GM23248 (cell line): ENCODE measurements around the gene TLL1. TPM values are rescaled to one million over a fixed set of nuclear protein-coding genes. Genes with fewer than 3 reads are reported as not detected.

Experiments used
- DNase-seq: peaks from one replicate; pipeline ENCODE4 v3.0.0-alpha.2; 2015
- H2AFZ ChIP-seq: fragments of 200-600 bp; sonication (generic); 2 replicates; pipeline ENCODE4 v1.6.1; 2016; ENCODE audit warnings: antibody characterized with exemption
- H3F3A ChIP-seq: fragments of 200-600 bp; sonication (generic); 2 replicates; pipeline ENCODE4 v1.6.1; 2016; ENCODE audit warnings: mild to moderate bottlenecking, antibody characterized with exemption, mixed run types; ENCODE audit not compliant: insufficient read depth
- H3K27ac ChIP-seq: fragments of 200-600 bp; sonication (generic); 2 replicates; pipeline ENCODE4 v1.5.1; 2016; ENCODE audit warnings: mild to moderate bottlenecking
- H3K27me3 ChIP-seq: fragments of 200-600 bp; sonication (generic); replicated peaks from 2 replicates; pipeline ENCODE4 v1.6.1; 2016; ENCODE audit warnings: mild to moderate bottlenecking; ENCODE audit not compliant: insufficient read depth
- H3K36me3 ChIP-seq: fragments of 200-600 bp; sonication (generic); 2 replicates; pipeline ENCODE4 v1.6.1; 2016; ENCODE audit warnings: low read depth, mild to moderate bottlenecking
- H3K4me1 ChIP-seq: fragments of 200-600 bp; sonication (generic); 2 replicates; pipeline ENCODE4 v1.6.1; 2016; ENCODE audit warnings: mild to moderate bottlenecking; ENCODE audit not compliant: insufficient read depth
- H3K4me2 ChIP-seq: fragments of 200-600 bp; sonication (generic); one replicate; pipeline ENCODE4 v1.6.1; 2016; ENCODE audit warnings: mild to moderate bottlenecking; ENCODE audit not compliant: unreplicated experiment
- H3K4me3 ChIP-seq: fragments of 200-600 bp; sonication (generic); 2 replicates; pipeline ENCODE4 v1.5.1; 2016; ENCODE audit warnings: mild to moderate bottlenecking
- H3K79me2 ChIP-seq: fragments of 200-600 bp; sonication (generic); 2 replicates; pipeline ENCODE4 v1.6.1; 2016; ENCODE audit warnings: mild to moderate bottlenecking; ENCODE audit not compliant: insufficient read depth
- H3K9ac ChIP-seq: fragments of 200-600 bp; sonication (generic); 2 replicates; pipeline ENCODE4 v1.6.1; 2016; ENCODE audit warnings: mild to moderate bottlenecking
- H3K9me2 ChIP-seq: fragments of 200-600 bp; sonication (generic); 2 replicates; pipeline ENCODE4 v1.6.1; 2016; ENCODE audit warnings: mixed run types, mild to moderate bottlenecking, moderate library complexity; ENCODE audit not compliant: insufficient read depth
- H3K9me3 ChIP-seq: fragments of 200-600 bp; sonication (generic); one replicate; pipeline ENCODE4 v1.6.1; 2017; ENCODE audit warnings: low read depth
- H4K20me1 ChIP-seq: fragments of 200-600 bp; sonication (generic); 2 replicates; pipeline ENCODE4 v1.6.0; 2016; ENCODE audit not compliant: insufficient read depth
- EZH2 ChIP-seq: fragments of 200-600 bp; sonication (generic); IDR thresholded peaks from 2 replicates; pipeline ENCODE4 v1.6.1; 2018; ENCODE audit warnings: antibody characterized with exemption, mild to moderate bottlenecking; ENCODE audit not compliant: insufficient read depth, poor library complexity, severe bottlenecking
- EZH2phosphoT487 ChIP-seq: fragments of 200-600 bp; sonication (generic); IDR thresholded peaks from 2 replicates; pipeline ENCODE4 v1.6.1; 2018; ENCODE audit warnings: antibody characterized with exemption, moderate library complexity, mild to moderate bottlenecking, low read depth; ENCODE audit not compliant: insufficient read depth
- WGBS, 2 experiments: methylation state at CpG; one replicate each; pipeline ENCODE4 v1.1.6; 2015 to 2017; ENCODE audit warnings: low lambda C conversion rate in 2 of 2, low coverage in 1 of 2; ENCODE audit errors: missing lambda C conversion rate in 2 of 2; 5-methylcytosine and 5-hydroxymethylcytosine counted together
- in situ Hi-C: fragments of 300-500 bp; cut with MboI; formaldehyde crosslinking; loops from 2 replicates; pipeline ENCODE4 v1.15.0; 2020
- polyA plus RNA-seq: library from polyadenylated mRNA; unstranded; fragments of >200 nt; fragmentation: Nextera tagmentation; extraction: Ambion mirVana; gene quantifications from 2 replicates; pipeline ENCODE4 v1.2.1, GENCODE V29; 2016
- total RNA-seq: library from RNA; depleted of rRNA; stranded (reverse); fragments of >200 nt; shearing (Covaris generic); gene quantifications from 2 replicates; pipeline ENCODE4 v1.2.3, GENCODE V29; 2014

Gene TLL1
- total and polyA plus RNA-seq, 2 experiments from 2014 or later, result not detected

DNA sequence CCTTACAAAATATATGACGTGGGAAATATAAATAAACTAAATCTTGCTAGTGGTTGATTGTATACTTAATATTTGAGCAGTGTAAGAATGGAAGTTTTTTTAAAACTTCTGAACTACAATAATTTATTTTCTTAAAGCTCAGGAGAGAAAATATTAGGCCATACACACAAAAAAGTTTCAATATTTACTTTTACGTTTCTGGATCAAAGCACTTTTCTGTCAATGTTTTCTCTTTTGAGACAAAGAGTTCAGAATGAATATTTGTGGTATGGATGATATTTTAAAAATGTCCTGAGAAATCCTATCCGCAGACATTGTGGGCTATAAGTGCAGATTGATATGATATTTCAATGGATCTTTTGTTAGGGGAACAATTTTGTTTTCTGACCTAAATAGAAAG lies 109.9 kb downstream of the TLL1 start:
- in situ Hi-C loops, result no loop called here
- Histone ChIP-seq H3K27ac (no peak overlapping the region), H3K9ac (no peak overlapping the region), H3K4me2 (no peak overlapping the region), H3K9me2 (no peaks in the 10 kb centered on the region), H3K36me3 (no peaks in the 10 kb centered on the region), H3K9me3 (no peaks in the 10 kb centered on the region), H3K27me3 (no peaks in the 10 kb centered on the region), H3K4me3 (no peak overlapping the region), H4K20me1 (no peaks in the 10 kb centered on the region), H3K4me1 (no peaks in the 10 kb centered on the region), H3F3A (no peaks in the 10 kb centered on the region), H2AFZ (no peak overlapping the region), H3K79me2 (no peaks in the 10 kb centered on the region)
- WGBS, 2 experiments, result 1 to 6% methylated on average over 3 of the region's 3 CpGs
- DNase-seq, result no peak
- no peak for TF ChIP-seq EZH2

GRCh38 chr4:165986956-165987698 lies 114.1 kb downstream of the TLL1 start:
- Histone ChIP-seq H3K4me1 (no peaks in the 10 kb centered on the region), H3K9me3 (no peaks in the 10 kb centered on the region), H3K79me2 (no peaks in the 10 kb centered on the region), H3K27ac (no peak overlapping the region), H3K4me2 (no peak overlapping the region), H3K36me3 (no peaks in the 10 kb centered on the region), H3K9ac (no peak overlapping the region), H3K9me2 (no peaks in the 10 kb centered on the region), H3K4me3 (no peak overlapping the region), H2AFZ (no peak overlapping the region), H3F3A (no peaks in the 10 kb centered on the region), H4K20me1 (no peaks in the 10 kb centered on the region), H3K27me3 (no peaks in the 10 kb centered on the region)
- TF ChIP-seq EZH2, result no peak
- no peak for TF ChIP-seq EZH2phosphoT487
- 41 to 42% methylated on average over 5 of the region's 5 CpGs for whole genome bisulfite sequencing, 2 experiments
- in situ Hi-C loops, result no loop called here
- DNase-seq, result no peak

GRCh38 chr4:165991325-165992180 lies 118.5 kb downstream of the TLL1 start:
- H3K27me3 ChIP-seq, result no peaks in the 10 kb centered on the region
- 28 to 35% methylated on average over 4 of the region's 4 CpGs for WGBS, 2 experiments
- H3K4me3 ChIP-seq, result no peak overlapping the region
- no peak overlapping the region for H3K4me2 ChIP-seq
- no peaks in the 10 kb centered on the region for H3K36me3 ChIP-seq
- TF ChIP-seq EZH2, result no peak
- no peak for TF ChIP-seq EZH2phosphoT487
- H3K9me3 ChIP-seq, result no peaks in the 10 kb centered on the region
- H4K20me1 ChIP-seq, result no peaks in the 10 kb centered on the region
- H3K4me1 ChIP-seq, result no peaks in the 10 kb centered on the region
- H3K79me2 ChIP-seq, result no peaks in the 10 kb centered on the region
- no peak overlapping the region for H3K27ac ChIP-seq
- no peaks in the 10 kb centered on the region for H3F3A ChIP-seq
- in situ Hi-C loops, result no loop called here
- no peak overlapping the region for H3K9ac ChIP-seq
- no peak overlapping the region for H2AFZ ChIP-seq
- DNase-seq, result peak; percentile 26
- H3K9me2 ChIP-seq, result no peaks in the 10 kb centered on the region

DNA sequence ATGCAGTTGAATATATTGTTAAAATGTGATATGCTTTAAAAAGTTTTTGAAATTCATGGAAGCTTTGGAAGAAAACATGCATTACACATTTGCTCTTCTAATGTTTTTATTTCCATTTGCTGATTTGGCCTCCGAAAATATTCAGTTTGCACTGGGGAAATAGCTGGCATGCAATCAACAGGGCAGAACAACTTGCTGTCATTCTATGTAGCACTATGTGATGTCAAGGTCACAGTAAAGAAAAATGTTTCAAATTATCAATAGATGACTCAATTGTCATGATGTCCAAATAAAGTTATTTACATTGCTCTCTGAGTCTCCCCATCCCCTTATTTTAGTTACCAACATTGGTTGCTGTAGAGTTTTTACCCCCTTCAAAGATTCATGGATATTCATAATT lies 119.2 kb downstream of the TLL1 start:
- no peaks in the 10 kb centered on the region for H3K9me3 ChIP-seq
- in situ Hi-C loops, result no loop called here

More for the DNA sequence above, 119.2 kb downstream of the TLL1 start:
- H3K9ac ChIP-seq, result no peak overlapping the region
- no peaks in the 10 kb centered on the region for H3K79me2 ChIP-seq
- H3K4me3 ChIP-seq, result no peak overlapping the region
- DNase-seq, result no peak
- H3K4me1 ChIP-seq, result no peaks in the 10 kb centered on the region
- TF ChIP-seq EZH2phosphoT487 (no peak), EZH2 (no peak)
- H2AFZ ChIP-seq, result no peak overlapping the region
- 2 to 17% methylated on average over 1 of the region's 1 CpG for WGBS, 2 experiments
- H3K9me2 ChIP-seq, result no peaks in the 10 kb centered on the region
- no peaks in the 10 kb centered on the region for H3F3A ChIP-seq
- no peaks in the 10 kb centered on the region for H3K27me3 ChIP-seq
- H3K27ac ChIP-seq, result no peak overlapping the region
- H3K36me3 ChIP-seq, result no peaks in the 10 kb centered on the region
- no peaks in the 10 kb centered on the region for H4K20me1 ChIP-seq
- H3K4me2 ChIP-seq, result no peak overlapping the region
